HG02623 (cell line): ENCODE results near the gene PROCA1.
A peak's percentile ranks its signal among the peaks of the same experiment; 100 is the strongest.
"Not testable (repeated sequence)": the region's sequence is repeated elsewhere in the genome, so short reads cannot be mapped to it uniquely, and the experiment has no call there.

ENCODE experiments used
- ATAC-seq: cut with Tn5 transposase; IDR thresholded peaks from one replicate; pipeline ENCODE4 v1.9.1; 2021; ENCODE audit warnings: moderate library complexity; ENCODE audit not compliant: unreplicated experiment

PROCA1 gene

DNA sequence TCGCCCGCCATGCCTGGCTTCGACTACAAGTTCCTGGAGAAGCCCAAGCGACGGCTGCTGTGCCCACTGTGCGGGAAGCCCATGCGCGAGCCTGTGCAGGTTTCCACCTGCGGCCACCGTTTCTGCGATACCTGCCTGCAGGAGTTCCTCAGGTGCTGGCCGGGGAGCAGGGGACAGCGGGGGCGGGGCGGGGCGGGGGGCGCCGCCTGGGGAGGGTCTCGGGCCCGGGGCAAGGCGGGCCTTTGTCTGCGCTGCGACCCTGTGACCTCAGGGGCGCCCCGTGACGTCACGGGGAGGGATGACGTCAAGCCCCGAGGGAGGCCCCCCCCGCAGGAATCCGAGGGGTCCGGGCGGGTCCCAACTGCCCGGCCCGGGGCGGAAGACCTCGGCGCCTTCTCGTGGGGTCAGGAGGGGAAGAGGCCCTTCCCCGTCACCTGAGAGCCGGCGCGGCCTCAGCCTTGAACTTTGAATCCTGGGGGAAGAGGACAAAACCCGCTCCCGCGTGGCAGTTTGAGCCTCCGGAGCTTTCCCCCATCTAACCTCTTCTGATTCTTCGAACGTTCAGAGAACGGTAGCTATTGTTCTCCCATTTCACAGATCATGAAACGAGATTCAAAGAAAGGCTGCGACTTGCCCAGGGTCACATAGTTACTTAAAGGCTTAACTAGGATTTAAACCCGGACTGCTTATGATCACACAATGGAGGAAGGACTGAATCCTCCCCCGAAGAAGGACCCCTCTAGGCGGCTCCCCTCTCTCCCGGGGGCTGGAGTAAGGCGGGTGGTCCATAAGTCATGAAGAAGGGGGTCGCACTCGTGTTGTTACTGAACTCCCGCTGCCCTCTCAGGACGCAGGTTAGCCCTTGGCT lies 32.6 kb upstream of the PROCA1 start:
- peak; percentile 17 for ATAC-seq

DNA sequence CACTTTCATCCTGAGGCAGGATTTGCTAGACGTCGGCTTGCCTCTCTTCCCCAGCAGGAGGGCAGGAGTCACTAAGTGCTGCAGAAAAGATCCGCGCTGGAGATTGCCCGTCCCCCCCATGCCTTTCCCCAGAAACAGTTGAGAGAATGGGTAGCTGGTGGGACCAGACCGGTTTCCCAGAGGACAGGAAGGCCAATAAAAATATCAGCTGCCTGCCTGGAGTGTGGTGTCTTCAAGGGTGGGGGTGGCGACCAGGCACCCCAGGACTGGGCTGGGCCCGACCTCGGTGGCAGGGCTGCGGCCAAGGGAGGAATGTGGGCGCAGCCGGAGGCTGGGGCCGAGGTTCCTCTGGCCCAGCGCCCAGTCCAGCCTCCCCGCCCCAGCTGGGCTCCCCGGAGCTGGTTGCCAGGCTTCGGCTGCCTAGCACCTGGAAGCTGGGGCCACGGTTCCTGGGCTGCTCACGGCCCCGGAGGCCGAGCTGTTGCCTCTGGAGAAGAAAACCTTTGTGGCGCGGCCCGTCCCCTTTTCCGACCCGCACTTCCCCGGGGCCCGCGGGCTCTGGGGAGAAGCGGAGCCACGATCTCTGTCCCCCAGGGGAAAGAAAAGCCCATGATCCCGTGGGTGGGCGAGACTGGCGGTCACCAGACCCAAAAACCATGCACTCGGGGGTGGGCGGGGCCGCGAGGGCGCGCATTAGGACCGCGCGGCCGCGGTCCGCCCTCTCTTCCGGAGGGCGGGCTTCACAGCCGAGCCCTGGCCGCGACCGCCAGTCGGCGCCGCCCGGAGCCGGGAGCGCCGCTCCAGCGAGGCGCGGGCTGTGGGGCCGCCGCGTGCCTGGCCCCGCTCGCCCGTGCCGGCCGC lies 31.8 kb upstream of the PROCA1 start, which contains the start of gene TRAF4:
Gene TRAF4, plus strand, starts transcription at position 769 of the 861 bp plus-strand sequence. CDS start 102 bp downstream, outside the sequence.
- ATAC-seq, result peak; percentile 59

DNA sequence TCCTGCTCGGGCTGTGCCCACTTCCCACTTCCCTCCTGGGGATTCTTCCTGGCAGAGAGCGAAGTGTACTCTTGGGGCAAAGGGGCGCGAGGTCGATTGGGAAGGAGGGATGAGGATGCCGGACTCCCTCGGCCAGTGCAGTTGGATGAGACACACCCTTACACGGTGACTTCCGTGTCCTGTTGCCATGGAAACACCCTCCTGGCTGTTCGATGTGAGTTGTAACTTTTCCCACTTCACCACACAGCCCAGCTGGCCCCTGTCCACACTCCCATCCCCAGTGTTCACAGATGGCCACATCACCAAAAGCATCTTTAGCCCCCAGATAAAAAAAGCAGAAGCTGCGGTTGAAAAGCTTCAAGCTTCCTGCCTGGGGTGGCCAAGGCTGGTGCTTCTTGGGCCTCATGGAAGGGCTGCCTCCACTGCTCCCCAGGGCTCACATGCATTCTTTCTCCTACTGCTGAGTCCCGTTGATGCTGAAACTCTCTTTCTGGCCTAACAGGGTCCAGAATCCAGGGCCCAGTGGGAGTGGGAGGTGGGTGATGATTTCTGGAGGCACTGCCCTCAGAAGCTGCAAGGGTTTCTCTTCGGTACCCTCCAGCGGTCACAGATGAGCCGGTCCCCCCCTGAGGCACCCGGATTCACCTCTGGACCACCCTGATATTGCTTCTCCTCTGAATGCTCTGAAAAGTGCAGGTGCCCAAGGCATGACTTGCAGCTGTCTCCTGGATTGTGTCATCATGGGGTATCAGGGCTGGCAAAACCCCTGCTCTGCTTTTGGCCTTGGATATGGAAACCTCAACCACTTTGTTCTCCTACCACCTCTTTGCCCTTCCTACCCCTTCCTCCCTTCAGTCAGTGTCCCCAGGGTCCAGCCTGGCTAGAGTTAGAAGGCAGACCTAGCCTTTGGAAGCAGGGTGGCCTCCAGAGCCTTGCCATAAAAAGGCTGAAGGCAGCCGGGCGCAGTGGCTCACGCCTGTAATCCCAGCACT lies 30.0 kb upstream of the PROCA1 start:
- no peak for ATAC-seq

DNA sequence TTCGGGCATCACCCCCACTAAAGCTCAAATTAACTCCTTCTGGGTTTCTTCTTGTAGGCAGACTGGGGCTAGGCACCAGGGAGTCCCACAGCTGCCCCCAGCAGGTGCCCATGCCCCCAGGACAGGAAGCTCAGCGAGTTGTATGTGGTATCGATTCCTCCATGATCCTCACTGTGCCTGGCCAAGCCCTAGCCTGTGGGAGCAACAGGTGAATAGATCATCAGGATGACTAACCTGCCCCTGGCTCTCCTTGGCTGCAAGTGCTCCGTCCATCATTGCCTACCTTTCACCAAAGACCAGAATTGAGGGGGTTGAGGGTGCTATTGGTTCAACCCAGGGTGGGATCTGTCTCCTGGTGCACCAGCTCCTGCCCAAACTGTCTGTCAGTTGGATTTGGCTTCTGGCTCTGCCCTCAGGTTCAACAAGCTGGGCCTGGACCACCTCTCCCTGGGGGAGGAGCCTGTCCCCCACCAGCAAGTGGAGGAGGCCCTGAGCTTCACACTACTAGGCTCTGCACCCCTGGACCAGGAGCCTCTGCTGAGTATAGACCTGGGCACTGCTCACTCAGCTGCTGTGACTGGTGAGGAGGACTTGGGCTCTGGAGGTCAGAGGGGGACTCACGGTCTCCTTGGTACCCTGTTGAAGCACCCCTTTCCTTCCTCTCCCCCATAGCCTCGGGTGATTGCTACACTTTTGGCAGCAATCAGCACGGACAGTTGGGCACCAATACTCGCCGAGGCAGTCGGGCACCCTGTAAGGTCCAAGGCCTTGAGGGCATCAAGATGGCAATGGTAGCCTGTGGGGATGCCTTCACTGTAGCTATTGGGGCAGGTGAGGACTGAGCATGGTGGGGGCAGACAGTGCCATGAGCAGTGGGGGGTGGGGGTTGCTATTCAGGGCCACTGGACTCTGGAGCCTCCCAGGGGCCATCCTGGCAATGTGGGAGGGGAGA lies 29.0 kb upstream of the PROCA1 start:
- ATAC-seq, result no peak

DNA sequence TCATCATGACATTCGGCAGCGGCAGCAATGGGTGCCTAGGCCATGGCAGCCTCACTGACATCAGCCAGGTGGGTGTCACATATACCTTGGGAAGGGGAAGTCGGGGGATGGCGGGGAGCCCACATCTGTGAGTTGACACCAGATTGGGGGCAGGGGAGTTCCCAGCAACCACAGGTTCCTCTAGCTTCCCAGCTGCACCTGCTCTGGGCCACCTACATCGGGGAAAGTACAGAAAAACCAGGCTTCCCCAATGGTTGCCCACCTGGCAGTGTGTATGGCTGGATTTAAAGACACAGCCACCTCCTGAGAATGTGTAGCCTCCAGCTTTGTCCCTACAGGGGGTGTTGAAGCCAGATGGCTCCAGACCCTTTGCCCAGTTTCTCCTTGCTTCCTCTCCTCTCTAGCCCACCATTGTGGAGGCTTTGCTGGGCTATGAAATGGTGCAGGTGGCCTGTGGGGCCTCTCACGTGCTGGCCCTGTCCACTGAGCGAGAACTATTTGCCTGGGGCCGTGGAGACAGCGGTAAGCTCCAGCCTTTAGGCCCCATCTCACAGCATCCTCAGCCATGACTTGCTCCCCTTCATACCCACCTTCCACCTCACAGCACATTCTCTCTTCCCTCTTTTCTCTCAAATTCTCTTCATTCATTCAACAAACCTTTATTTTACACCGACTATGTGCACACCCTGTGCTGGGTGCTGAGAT lies 27.1 kb upstream of the PROCA1 start:
- ATAC-seq, result no peak

DNA sequence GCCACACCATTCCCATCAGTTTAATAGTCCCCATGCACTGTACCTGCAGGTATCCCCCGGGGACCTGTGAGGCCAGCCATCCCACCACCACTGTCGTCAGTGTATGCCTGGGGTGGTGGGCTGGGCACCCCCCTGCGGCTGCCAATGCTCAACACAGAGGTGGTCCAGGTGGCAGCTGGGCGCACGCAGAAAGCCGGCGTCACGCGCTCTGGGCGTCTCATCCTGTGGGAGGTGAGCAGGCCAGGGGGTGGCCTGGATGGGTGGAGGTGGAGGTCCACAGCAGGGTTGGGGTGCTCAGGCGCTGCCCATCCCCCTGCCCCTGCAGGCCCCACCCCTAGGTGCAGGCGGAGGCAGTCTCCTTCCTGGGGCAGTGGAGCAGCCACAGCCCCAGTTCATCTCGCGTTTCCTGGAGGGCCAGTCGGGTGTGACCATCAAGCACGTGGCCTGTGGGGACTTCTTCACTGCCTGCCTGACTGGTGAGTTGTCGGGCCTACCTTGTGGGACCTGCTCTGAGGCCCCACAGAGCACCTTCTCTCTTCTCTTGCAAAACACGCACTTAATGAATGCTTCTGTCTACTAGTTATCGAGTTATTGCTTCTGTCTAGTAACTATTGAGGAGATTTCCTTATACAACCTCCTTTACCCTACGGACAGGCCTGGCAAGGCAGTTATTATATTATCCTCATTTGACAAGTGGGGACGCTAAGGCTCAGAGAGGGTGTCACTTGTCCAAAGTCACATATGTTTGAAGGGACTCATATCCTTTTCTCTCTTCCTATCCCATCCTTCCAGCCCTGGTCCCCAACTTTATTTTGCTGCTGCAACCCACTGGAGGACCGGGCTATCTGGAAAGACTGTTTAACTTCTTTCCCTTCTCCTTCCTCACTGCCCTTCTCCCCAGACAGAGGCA lies 26.3 kb upstream of the PROCA1 start:
- peak; percentile 59 for ATAC-seq

DNA sequence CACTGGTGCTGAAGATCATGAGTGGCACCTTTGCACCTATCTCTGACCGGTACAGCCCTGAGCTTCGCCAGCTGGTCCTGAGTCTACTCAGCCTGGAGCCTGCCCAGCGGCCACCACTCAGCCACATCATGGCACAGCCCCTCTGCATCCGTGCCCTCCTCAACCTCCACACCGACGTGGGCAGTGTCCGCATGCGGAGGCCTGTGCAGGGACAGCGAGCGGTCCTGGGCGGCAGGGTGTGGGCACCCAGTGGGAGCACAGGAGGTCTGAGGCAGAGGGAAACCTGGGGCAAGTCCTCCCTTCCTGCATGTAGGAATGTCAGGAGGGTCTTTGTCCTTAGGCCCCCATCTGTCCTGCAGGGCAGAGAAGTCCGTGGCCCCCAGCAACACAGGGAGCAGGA lies 25.6 kb upstream of the PROCA1 start:
- ATAC-seq, result no peak

DNA sequence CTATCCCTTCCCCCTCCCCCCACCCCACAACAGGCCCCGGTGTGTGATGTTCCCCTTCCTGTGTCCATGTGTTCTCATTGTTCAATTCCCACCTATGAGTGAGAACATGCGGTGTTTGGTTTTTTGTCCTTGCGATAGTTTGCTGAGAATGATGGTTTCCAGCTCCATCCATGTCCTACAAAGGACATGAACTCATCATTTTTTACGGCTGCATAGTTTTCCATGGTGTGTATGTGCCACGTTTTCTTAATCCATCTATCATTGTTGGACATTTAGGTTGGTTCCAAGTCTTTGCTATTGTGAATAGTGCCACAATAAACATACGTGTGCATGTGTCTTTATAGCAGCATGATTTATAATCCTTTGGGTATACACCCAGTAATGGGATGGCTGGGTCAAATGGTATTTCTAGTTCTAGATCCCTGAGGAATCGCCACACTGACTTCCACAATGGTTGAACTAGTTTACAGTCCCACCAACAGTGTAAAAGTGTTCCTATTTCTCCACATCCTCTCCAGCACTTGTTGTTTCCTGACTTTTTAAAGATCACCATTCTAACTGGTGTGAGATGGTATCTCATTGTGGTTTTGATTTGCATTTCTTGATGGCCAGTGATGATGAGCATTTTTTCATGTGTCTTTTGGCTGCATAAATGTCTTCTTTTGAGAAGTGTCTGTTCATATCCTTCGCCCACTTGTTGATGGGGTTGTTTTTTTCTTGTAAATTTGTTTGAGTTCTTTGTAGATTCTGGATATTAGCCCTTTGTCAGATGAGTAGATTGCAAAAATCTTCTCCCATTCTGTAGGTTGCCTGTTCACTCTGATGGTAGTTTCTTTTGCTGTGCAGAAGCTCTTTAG lies 24.5 kb upstream of the PROCA1 start:
- not testable (repeated sequence) for ATAC-seq

DNA sequence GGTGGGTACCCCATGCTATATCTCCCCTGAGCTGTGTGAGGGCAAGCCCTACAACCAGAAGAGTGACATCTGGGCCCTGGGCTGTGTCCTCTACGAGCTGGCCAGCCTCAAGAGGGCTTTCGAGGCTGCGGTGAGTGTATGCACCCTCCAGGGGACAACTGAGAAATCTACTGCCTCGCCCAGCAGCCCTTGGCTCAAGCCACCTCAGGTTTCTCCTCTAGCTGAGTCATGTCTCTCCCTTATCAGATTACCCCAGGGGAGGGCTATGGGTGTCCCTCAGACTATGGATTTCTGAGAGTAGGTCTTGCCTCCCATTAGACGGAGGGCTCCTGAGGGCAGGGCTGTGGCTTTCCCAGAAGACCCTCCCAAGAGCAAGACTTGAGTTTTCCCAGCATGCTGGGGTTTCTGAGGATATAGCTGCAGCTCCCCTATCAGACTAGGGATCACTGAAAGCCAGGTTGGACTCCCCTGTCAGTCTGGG lies 23.6 kb upstream of the PROCA1 start:
- no peak for ATAC-seq

DNA sequence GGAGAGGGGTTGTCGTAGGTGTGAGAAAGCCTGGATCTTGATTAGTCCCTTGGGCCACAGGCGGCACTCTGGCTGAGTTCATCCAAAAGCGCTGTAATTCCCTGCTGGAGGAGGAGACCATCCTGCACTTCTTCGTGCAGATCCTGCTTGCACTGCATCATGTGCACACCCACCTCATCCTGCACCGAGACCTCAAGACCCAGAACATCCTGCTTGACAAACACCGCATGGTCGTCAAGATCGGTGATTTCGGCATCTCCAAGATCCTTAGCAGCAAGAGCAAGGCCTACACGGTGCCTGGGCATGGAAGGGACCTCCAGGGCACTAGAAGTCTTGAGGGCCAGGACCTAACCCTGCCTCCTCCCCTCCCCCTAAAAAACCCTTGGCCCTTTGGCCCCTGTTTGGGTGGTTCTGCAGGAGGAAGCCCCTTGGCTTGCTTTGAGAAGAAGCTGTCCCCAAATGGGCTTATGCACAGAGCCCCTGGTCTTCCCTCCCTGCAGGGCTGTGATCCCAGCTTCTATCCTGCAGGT lies 23.1 kb upstream of the PROCA1 start:
- ATAC-seq, result no peak

DNA sequence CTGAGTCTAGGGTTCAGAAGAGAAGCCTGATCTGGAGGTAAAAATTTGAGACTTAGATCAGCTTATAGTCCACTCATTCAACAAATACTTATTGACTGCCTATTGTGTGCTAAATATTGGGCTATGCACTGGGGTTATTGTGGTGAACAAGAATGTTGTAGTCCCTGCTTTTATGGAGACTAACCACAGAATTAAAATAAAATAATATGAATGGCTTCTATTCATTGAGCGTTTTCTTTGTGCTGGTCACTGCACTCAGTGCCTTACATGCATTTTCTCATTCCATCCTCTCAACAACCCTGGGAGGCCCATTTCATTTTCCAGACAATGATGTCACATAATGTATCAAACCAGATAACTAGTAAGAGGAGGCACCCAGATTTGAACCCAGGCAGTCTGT lies 21.7 kb upstream of the PROCA1 start:
- ATAC-seq, result no peak

DNA sequence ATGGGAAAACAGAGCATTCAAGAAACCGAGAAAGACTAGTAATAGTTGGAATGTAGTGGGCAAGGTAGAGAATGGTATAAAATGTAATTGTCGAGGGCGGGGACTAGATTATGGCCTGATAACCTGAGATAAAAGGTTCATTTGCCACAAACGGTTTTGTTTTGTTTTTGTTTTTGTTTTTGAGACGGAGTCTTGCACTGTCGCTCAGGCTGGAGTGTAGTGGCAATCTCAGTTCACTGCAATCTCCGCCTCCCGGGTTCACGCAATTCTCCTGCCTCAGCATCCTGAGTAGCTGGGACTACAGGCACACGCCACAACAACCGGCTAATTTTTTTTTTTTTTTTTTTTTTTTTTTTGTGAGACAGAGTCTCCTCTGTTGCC lies 18.3 kb upstream of the PROCA1 start:
- no peak for ATAC-seq

DNA sequence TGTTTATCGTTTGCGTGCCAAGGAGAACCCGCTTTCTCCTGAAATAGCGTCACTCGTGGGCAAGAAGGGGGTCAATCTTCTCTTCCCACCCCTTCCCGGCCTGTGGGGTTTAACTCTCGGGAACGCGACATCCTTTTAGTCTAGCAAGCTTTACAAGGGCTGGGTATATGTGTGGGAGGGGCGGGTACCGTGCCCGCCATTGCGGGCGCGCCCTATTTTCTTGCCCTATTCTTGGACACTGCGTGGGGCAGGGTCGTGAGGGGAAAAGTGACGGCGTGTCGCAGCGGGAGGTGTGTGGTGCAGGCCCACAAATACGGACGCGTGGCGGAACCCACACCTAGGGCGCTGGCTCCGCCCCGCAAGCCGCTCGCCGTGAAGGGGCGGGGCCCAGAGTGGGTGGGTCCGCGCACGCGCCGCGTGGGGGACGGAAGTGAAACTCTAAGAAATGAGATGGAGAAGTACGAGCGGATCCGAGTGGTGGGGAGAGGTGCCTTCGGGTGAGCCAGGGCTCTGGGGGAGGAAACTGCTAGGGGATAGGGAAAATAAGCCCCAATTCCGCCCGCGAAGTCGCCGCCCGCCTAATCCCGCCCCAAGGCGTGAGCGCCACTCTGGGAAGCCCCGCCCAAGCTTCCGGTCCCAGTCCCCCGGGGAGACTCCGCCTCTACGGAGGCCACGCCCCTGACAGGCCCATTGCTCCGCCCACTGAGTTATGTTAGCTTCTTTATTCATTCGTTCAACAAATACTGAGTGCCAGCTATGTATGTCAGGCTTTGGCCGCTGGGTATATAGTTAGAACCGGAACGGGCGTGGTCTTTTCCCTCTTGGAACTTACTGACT lies 16.9 kb upstream of the PROCA1 start, which contains the start of gene NEK8:
Gene NEK8, plus strand, starts transcription at position 425 of the 837 bp plus-strand sequence. Its CDS starts 26 bp downstream, at position 451.
- peak; percentile 34 for ATAC-seq

DNA sequence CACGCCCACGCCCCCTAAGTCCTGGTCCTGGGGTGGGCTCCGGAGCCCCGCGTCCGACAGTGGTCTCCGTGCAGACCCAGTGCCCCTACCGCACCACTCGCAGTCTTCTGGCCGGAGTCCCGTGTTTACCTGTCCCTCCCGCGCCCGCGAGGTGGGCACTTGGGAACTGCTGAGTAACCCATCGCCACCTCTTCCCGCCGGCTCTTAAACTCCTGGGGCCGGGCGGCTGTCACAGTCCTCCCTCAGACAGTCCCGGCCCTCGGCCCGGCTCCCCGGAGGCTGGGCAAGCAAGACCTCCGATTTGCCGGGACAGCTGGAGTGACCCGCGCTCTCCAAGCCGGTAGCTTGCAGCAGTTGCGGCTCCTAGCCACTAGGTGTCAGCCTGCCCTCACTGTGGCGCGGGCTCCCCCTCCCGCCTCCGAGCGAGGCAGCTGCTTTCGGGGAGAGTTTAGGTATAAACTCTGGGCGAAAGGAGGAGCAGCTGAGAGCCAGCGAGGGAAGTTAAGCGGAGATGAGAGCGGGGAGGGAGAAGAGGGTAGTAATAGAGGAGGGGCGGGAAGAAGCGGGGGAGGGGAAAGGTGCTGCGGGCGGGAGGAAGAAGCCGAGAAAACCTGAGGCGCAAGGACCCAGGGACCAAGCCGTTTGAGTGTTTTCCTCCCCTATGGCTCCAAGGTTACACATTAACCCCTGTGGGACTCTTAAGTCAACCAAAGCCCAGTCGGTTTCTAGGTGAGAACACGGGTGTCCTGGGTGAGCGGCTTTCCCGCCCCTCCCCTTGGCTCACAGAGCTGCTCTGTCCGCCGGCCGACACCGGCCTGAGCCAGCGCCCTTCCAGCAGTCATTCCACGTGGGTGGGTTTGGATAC lies 15.2 kb upstream of the PROCA1 start:
- ATAC-seq, result peak; percentile 37

DNA sequence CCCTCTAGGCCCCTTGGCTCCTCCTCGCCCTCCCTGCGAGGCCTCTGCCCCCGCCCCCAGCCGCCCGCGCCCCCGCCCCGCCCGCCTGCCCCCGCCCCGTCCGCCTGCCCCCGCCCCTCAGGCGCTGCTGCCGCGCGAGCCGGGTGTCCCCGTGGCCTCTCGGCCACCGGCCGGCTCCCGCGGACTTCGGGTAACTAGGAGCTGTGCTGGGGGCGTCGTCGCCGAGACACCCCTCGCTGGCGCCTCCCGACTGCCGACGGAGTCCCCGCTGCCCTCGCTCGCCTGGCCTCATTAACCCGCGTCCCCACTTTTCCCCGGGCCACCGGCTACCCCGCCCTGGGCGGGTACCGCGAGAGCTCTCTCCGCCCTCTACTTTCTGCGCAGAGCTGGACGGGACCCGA lies 14.5 kb upstream of the PROCA1 start, which contains the start of gene TLCD1:
Gene TLCD1, minus strand, starts transcription at position 8 of the 401 bp plus-strand sequence. CDS start 136 bp downstream, outside the sequence.
- ATAC-seq, result no peak
